HepG2 (cell line): ENCODE data around the gene NPAS2. TPM values are rescaled to one million over a fixed set of nuclear protein-coding genes. Genes with fewer than 3 reads are reported as not detected.

Experiments used
- ATAC-seq: fragments of 200-7000 bp; cut with Tn5 transposase; 3 replicates; pipeline ENCODE4 v1.9.1; 2020; ENCODE audit warnings: mild to moderate bottlenecking, moderate library complexity
- BruUV-seq: library from RNA; stranded (reverse); fragments of 400-500 nt; replicated peaks from 2 replicates; lab custom pipeline; 2021; lab: Mats Ljungman, UMichigan
- CTCF ChIA-PET: fragments of 300-600 bp; formaldehyde crosslinking; extraction: SDS; loops from one replicate; lab custom pipeline; 2021; ENCODE audit warnings: low total read pairs, inconsistent platforms, low intra/inter-chr PET ratio; lab: Yijun Ruan, JAX
- POLR2A ChIA-PET: fragments of 350-600 bp; sonication (Branson Sonifier 250); formaldehyde crosslinking; loops from one replicate; lab custom pipeline; 2020; ENCODE audit warnings: antibody characterized with exemption, inconsistent platforms; lab: Yijun Ruan, JAX
- DNase-seq: peaks from one replicate; pipeline ENCODE4 v3.0.0-alpha.2; 2015; ENCODE audit warnings: low spot score
- FAIRE-seq: peaks from 3 replicates; lab custom pipeline; 2011; peaks lifted over from hg19 to GRCh38; lab: Jason Lieb, UNC
- H2AFZ ChIP-seq: one replicate; pipeline ENCODE4 v1.6.1; 2011; ENCODE audit warnings: low read length, inconsistent platforms
- H3K27ac ChIP-seq: fragments of 300-600 bp; 3 replicates; pipeline ENCODE4 v1.8.0; 2011; ENCODE audit warnings: mixed run types, mild to moderate bottlenecking, mixed read lengths, low read length, inconsistent platforms; ENCODE audit not compliant: insufficient read depth; ENCODE audit errors: extremely low read length
- H3K27me3 ChIP-seq, 2 experiments: fragments of 200-600 bp in 1 of 2; 2 replicates in 1 of 2; 3 replicates in 1 of 2; pipeline versions ENCODE4 v1.6.0 to v1.8.0; 2011; ENCODE audit warnings: low read length in 2 of 2, mild to moderate bottlenecking in 2 of 2, moderate library complexity in 2 of 2, inconsistent platforms in 1 of 2; ENCODE audit not compliant: insufficient read depth in 2 of 2, control insufficient read depth in 1 of 2
- H3K36me3 ChIP-seq, 2 experiments: fragments of 200-600 bp in 1 of 2; replicated peaks in 1 of 2; 2 replicates in 1 of 2; 3 replicates in 1 of 2; pipeline versions ENCODE4 v1.5.1 to v1.8.0; 2011; ENCODE audit warnings: low read length in 2 of 2, inconsistent platforms in 1 of 2; ENCODE audit not compliant: insufficient read depth in 2 of 2, control insufficient read depth in 1 of 2
- H3K4me1 ChIP-seq: 2 replicates; pipeline ENCODE4 v1.5.1; 2012; ENCODE audit warnings: low read length, inconsistent platforms; ENCODE audit not compliant: insufficient read depth
- H3K4me2 ChIP-seq: 2 replicates; pipeline ENCODE4 v1.6.0; 2011; ENCODE audit warnings: low read depth, low read length, inconsistent platforms
- H3K4me3 ChIP-seq, 3 experiments: fragments of 200-600 bp in 1 of 3; sonication (generic), shearing (Covaris generic) in 1 of 3; replicated peaks in 1 of 3; 2 replicates each; pipeline ENCODE4 v1.5.1; 2011 to 2016; ENCODE audit warnings: low read length in 3 of 3, inconsistent platforms in 2 of 3, low read depth in 2 of 3, mild to moderate bottlenecking in 2 of 3, control low read depth in 1 of 3, mixed read lengths in 1 of 3; ENCODE audit not compliant: insufficient read depth in 1 of 3
- H3K79me2 ChIP-seq: one replicate; pipeline ENCODE4 v1.6.1; 2011; ENCODE audit warnings: low read length, inconsistent platforms; ENCODE audit not compliant: insufficient read depth
- H3K9ac ChIP-seq: 2 replicates; pipeline ENCODE4 v1.6.0; 2011; ENCODE audit warnings: mild to moderate bottlenecking, low read depth, low read length, inconsistent platforms; ENCODE audit not compliant: insufficient read depth
- H3K9me3 ChIP-seq: 2 replicates; pipeline ENCODE4 v1.5.1; 2012; ENCODE audit warnings: mild to moderate bottlenecking, low read length
- H4K20me1 ChIP-seq: 2 replicates; pipeline ENCODE4 v1.6.0; 2011; ENCODE audit warnings: inconsistent platforms, mild to moderate bottlenecking, low read length, moderate library complexity; ENCODE audit not compliant: insufficient read depth
- BHLHE40 ChIP-seq: IDR thresholded peaks from 2 replicates; pipeline ENCODE4 v1.6.1; 2011; ENCODE audit warnings: low read length, improper control_type of control experiment
- CHD2 ChIP-seq: IDR thresholded peaks from 2 replicates; pipeline ENCODE4 v1.6.1; 2011; ENCODE audit warnings: low read depth, low read length, improper control_type of control experiment
- ELK4 ChIP-seq: sonication (generic); formaldehyde crosslinking; IDR thresholded peaks from 2 replicates; pipeline ENCODE4 v1.9.0; 2021; ENCODE audit warnings: missing genetic modification reagents, borderline replicate concordance
- ERF ChIP-seq: IDR thresholded peaks from 2 replicates; pipeline ENCODE4 v1.6.1; 2018; ENCODE audit warnings: missing biosample characterization, missing genetic modification reagents
- HNF4G ChIP-seq, 2 experiments: sonication (generic) in 1 of 2; formaldehyde crosslinking in 1 of 2; IDR thresholded peaks; 2 replicates each; pipeline versions ENCODE4 v1.4.0 to v1.6.1; 2011 to 2020; ENCODE audit warnings: borderline replicate concordance in 2 of 2, low read depth in 2 of 2, mild to moderate bottlenecking in 2 of 2, low read length in 1 of 2, missing genetic modification reagents in 1 of 2, moderate library complexity in 1 of 2
- NRL ChIP-seq: sonication (generic); formaldehyde crosslinking; IDR thresholded peaks from 2 replicates; pipeline ENCODE4 v1.5.0; 2020; ENCODE audit warnings: missing genetic modification reagents, mild to moderate bottlenecking, moderate library complexity, borderline replicate concordance
- PATZ1 ChIP-seq: sonication (generic); formaldehyde crosslinking; IDR thresholded peaks from 2 replicates; pipeline ENCODE4 v1.4.0; 2020; ENCODE audit warnings: missing genetic modification reagents
- PHF20 ChIP-seq: sonication (generic); formaldehyde crosslinking; IDR thresholded peaks from 2 replicates; pipeline ENCODE4 v1.5.0; 2020; ENCODE audit warnings: mild to moderate bottlenecking, missing genetic modification reagents
- SKIL ChIP-seq: sonication (generic); formaldehyde crosslinking; IDR thresholded peaks from 2 replicates; pipeline ENCODE4 v1.8.0; 2022; ENCODE audit warnings: missing genetic modification reagents, mild to moderate bottlenecking, moderate library complexity, borderline replicate concordance
- TEAD3 ChIP-seq: optimal IDR thresholded peaks from 2 replicates; pipeline ENCODE3; 2016; ENCODE audit warnings: borderline replicate concordance
- ZBED4 ChIP-seq: sonication (generic); formaldehyde crosslinking; IDR thresholded peaks from 2 replicates; pipeline ENCODE4 v1.4.0; 2020; ENCODE audit warnings: missing genetic modification reagents, borderline replicate concordance
- ZBTB7A ChIP-seq: sonication (generic); formaldehyde crosslinking; IDR thresholded peaks from 2 replicates; pipeline ENCODE4 v1.8.0; 2022; ENCODE audit warnings: mild to moderate bottlenecking, missing genetic modification reagents
- ZNF431 ChIP-seq: sonication (generic); formaldehyde crosslinking; IDR thresholded peaks from 2 replicates; pipeline ENCODE4 v1.9.0; 2022; ENCODE audit warnings: missing genetic modification reagents, low read depth, mild to moderate bottlenecking, borderline replicate concordance
- WGBS: methylation state at CpG from one replicate; pipeline ENCODE4 v1.1.6; 2017; ENCODE audit warnings: low lambda C conversion rate; 5-methylcytosine and 5-hydroxymethylcytosine counted together
- in situ Hi-C: cut with HindIII; loops from 2 replicates; pipeline ENCODE4 v1.10.0; 2017; ENCODE audit warnings: low pct_unique_long_range_greater_than_20kb; ENCODE audit not compliant: extremely low pct_ligation_motif_present
- intact Hi-C: fragments of 100-400 bp; cut with micrococcal nuclease; formaldehyde crosslinking; loops from one replicate; pipeline ENCODE4 v1.10.0; 2022; ENCODE audit not compliant: unreplicated experiment
- polyA plus RNA-seq, 8 experiments: library from polyadenylated mRNA; depleted of rRNA in 3 of 8; stranded (reverse) in 7 of 8; unstranded in 1 of 8; fragments of >200 nt; fragmentation: Illumina TruSeq in 4 of 8; extraction: Trizol in 4 of 8; gene quantifications; 2 replicates each; pipeline versions ENCODE4 v1.2.1 to v1.2.3, GENCODE V29; 2011 to 2016; ENCODE audit warnings: low read depth in 4 of 8, missing spikeins in 1 of 8, mixed read lengths in 1 of 8; ENCODE audit not compliant: insufficient read depth in 1 of 8
- total RNA-seq, 5 experiments: library from RNA; depleted of rRNA; stranded (reverse); fragments of >200 nt; fragmentation: Illumina TruSeq; extraction: Trizol; gene quantifications; 2 replicates each; pipeline ENCODE4 v1.2.3, GENCODE V29; 2016; ENCODE audit warnings: low read depth in 1 of 5

Gene NPAS2
- total and polyA plus RNA-seq, 2 of the 13 experiments (the other 11 are each of a cell fraction or from before 2014, with no cell fraction given), result 14.8 to 37.5 TPM

GRCh38 chr2:100945930-100946607, 126.1 kb downstream of the NPAS2 start:
- BruUV-seq, result no TSS peak
- Histone ChIP-seq H3K27me3 (no peaks in the 10 kb centered on the region), H3K9me3 (no peaks in the 10 kb centered on the region), H2AFZ (no peak overlapping the region), H3K4me3 (no peak overlapping the region), H3K27ac (no peak overlapping the region), H3K79me2 (no peaks in the 10 kb centered on the region), H3K4me2 (no peak overlapping the region), H3K9ac (no peak overlapping the region), H3K36me3 (peaks cover 23 to 81% of the 10 kb centered on the region in 2 experiments), H3K4me1 (no peaks in the 10 kb centered on the region), H4K20me1 (no peaks in the 10 kb centered on the region)
- WGBS, result 91% methylated on average over 8 of the region's 8 CpGs
- FAIRE-seq (no peak), DNase-seq (no peak), ATAC-seq (no peak)
- ChIA-PET CTCF (no interaction called here), POLR2A (no interaction called here)
- intact Hi-C loops (no loop called here), in situ Hi-C loops (no loop called here)
- no peak for TF ChIP-seq ELK4 (CRISPR knock-in tag)
- TF ChIP-seq BHLHE40, result no peak
- TF ChIP-seq ZBTB7A (CRISPR knock-in tag), result no peak
- no peak for TF ChIP-seq PATZ1 (CRISPR knock-in tag)
- no peak for TF ChIP-seq ZNF431 (CRISPR knock-in tag)
- no peak for TF ChIP-seq ERF (CRISPR knock-in tag)
- TF ChIP-seq PHF20 (CRISPR knock-in tag), result no peak
- TF ChIP-seq NRL (CRISPR knock-in tag), result no peak
- TF ChIP-seq ZBED4 (CRISPR knock-in tag), result no peak
- no peak for TF ChIP-seq SKIL (CRISPR knock-in tag)
- no peak for TF ChIP-seq HNF4G (IDR thresholded peaks at IDR 0.05; ENCODE audit: borderline replicate concordance, low read depth, low read length)
- TF ChIP-seq HNF4G (CRISPR knock-in tag; IDR thresholded peaks at IDR 0.05; ENCODE audit: borderline replicate concordance, low read depth), result no peak
- no peak for TF ChIP-seq TEAD3
- TF ChIP-seq CHD2, result no peak
